Testis (tissue), 3 donors: ENCODE measurements around the gene SMAD6. TPM values are rescaled to one million over a fixed set of nuclear protein-coding genes. Genes with fewer than 3 reads are reported as not detected.
"Not testable (repeated sequence)": the region's sequence is repeated elsewhere in the genome, so short reads cannot be mapped to it uniquely, and the experiment has no call there.

Source experiments
- DNase-seq: peaks from one replicate; pipeline ENCODE4 v3.0.0-alpha.2; 2019
- H3K27ac ChIP-seq, 2 donors: fragments of 200-600 bp; sonication (generic); one replicate each; pipeline ENCODE4 v1.5.1; 2019
- H3K27me3 ChIP-seq: fragments of 200-600 bp; sonication (generic); one replicate; pipeline ENCODE4 v1.5.1; 2019
- H3K36me3 ChIP-seq: fragments of 200-600 bp; sonication (generic); one replicate; pipeline ENCODE4 v1.5.1; 2017; ENCODE audit warnings: low read depth; ENCODE audit errors: missing control alignments
- H3K4me1 ChIP-seq: fragments of 200-600 bp; sonication (generic); one replicate; pipeline ENCODE4 v1.5.1; 2019
- H3K4me3 ChIP-seq, 2 donors: fragments of 200-600 bp; sonication (generic); one replicate each; pipeline ENCODE4 v1.5.1; 2017 to 2019
- H3K9me3 ChIP-seq: fragments of 200-600 bp; sonication (generic); one replicate; pipeline ENCODE4 v1.5.1; 2017
- CTCF ChIP-seq, 3 experiments: fragments of 450-650 bp in 2 of 3; fragments of 200-600 bp in 1 of 3; sonication (generic) in 1 of 3; IDR thresholded peaks; one replicate each; pipeline ENCODE4 v1.5.1; 2016 to 2019; ENCODE audit warnings: antibody characterized with exemption in 3 of 3, mild to moderate bottlenecking in 2 of 3, moderate library complexity in 1 of 3
- POLR2A ChIP-seq: fragments of 450-650 bp; IDR thresholded peaks from one replicate; pipeline ENCODE4 v1.6.1; 2017; ENCODE audit warnings: antibody characterized with exemption, mild to moderate bottlenecking, moderate library complexity
- WGBS, 2 donors: methylation state at CpG; one replicate each; pipeline ENCODE4 v1.1.5; 2018; 5-methylcytosine and 5-hydroxymethylcytosine counted together
- intact Hi-C: fragments of 100-400 bp; cut with DNase I; formaldehyde crosslinking; loops from one replicate; pipeline ENCODE4 v1.15.1; 2023; ENCODE audit warnings: low total_unique reads
- polyA plus RNA-seq: library from polyadenylated mRNA; stranded (reverse); fragments of 350-450 nt; fragmentation: Illumina TruSeq; extraction: RNeasy Lipid Tissue Mini Kit (QIAGEN cat#74804); gene quantifications from one replicate; pipeline ENCODE4 v1.2.3, GENCODE V29; 2014; ENCODE audit warnings: low read depth, low replicate concordance; ENCODE audit not compliant: insufficient read depth
- total RNA-seq, 2 donors: library from RNA; depleted of rRNA; stranded (reverse); fragments of >200 nt; gene quantifications; one replicate each; pipeline ENCODE4 v1.2.3, GENCODE V29; 2016

The SMAD6 gene
- total and polyA plus RNA-seq, 3 donors from 2014 or later, result 3.2 to 19.4 (median 17.5) TPM

- no peak for TF ChIP-seq POLR2A
- TF ChIP-seq CTCF (IDR thresholded peaks at IDR 0.05), result no peak
- no peak for DNase-seq
- H3K27ac ChIP-seq, result no peak overlapping the region
- intact Hi-C loops, result no loop called here
- H3K9me3 ChIP-seq, result no peaks in the 10 kb centered on the region
- H3K4me1 ChIP-seq, result peaks cover under 1% of the 10 kb centered on the region
- no peaks in the 10 kb centered on the region for H3K27me3 ChIP-seq
- WGBS, 2 donors, result 87 to 90% methylated on average over 2 to 3 of the region's 3 CpGs
- no peak overlapping the region for H3K4me3 ChIP-seq
- H3K36me3 ChIP-seq, result no peaks in the 10 kb centered on the region
These were observed 124.5 kb downstream of the SMAD6 start for GRCh38 chr15:66826507-66826906.

GRCh38 chr15:66827039-66827697 lies 125.1 kb downstream of the SMAD6 start:
- H3K27me3 ChIP-seq, result no peaks in the 10 kb centered on the region
- no peak for DNase-seq
- H3K36me3 ChIP-seq, result no peaks in the 10 kb centered on the region
- intact Hi-C loops, result no loop called here
- H3K9me3 ChIP-seq, result no peaks in the 10 kb centered on the region
- TF ChIP-seq POLR2A (no peak), CTCF (IDR thresholded peaks at IDR 0.05) (no peak)
- H3K4me1 ChIP-seq, result no peaks in the 10 kb centered on the region
- no peak overlapping the region for H3K27ac ChIP-seq
- 83 to 85% methylated on average over 8 of the region's 8 CpGs for WGBS, 2 donors
- H3K4me3 ChIP-seq, result no peak overlapping the region

DNA sequence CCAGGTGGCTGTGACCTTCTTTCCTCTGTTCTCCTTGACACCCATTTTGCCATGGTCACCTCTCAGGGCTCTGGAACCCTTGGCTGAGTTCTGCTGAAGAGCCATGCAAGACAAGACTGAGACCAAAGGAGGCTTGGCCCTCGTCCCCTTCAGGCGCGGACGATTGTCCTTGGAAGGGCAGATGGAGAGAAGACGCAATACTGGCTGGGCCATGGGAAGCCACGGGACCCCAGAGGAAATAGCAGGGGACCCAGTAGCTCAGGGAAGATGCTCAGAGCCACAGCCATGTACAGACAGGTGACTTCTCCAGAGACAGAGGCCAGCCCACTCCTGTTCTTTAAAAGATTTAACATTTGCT lies 125.6 kb downstream of the SMAD6 start:
- H3K36me3 ChIP-seq, result no peaks in the 10 kb centered on the region
- no peak for DNase-seq
- H3K9me3 ChIP-seq, result no peaks in the 10 kb centered on the region
- no peaks in the 10 kb centered on the region for H3K27me3 ChIP-seq
- TF ChIP-seq CTCF (IDR thresholded peaks at IDR 0.05), result no peak
- TF ChIP-seq POLR2A, result no peak
- intact Hi-C loops, result no loop called here
- no peak overlapping the region for H3K27ac ChIP-seq
- no peaks in the 10 kb centered on the region for H3K4me1 ChIP-seq
- no peak overlapping the region for H3K4me3 ChIP-seq
- 88 to 92% methylated on average over 6 of the region's 6 CpGs for WGBS, 2 donors

DNA sequence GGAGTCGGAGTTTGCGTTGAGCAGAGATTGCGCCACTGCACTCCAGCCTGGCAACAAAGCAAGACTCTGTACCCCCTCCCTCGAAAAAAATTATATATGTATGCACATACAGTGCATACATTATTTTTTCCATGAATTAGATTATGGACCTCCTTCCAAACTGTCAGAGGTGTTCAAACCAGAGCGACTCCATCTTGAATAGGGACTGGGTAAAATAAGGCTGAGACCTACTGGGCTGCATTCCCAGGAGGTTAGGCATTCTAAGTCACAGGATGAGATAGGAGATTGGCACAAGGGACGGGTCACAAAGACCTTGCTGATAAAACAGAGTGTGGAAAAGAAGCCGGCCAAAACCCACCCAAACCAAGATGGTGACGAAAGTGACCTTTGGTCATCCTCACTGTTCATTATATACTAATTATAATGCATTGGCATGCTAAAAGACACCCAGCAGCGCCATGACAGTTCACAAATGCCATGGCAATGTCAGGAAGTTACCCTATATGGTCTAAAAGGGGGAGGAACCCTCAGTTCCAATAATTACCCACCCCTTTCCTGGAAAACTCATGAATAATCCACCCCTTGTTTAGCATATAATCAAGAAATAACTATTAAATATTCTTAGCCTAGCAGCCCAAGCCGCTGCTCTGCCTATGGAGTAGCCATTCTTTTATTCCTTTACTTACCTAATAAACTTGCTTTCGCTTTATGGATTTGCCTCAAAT lies 126.9 kb downstream of the SMAD6 start:
- WGBS, 2 donors, result 89 to 92% methylated on average over 11 of the region's 11 CpGs

DNA sequence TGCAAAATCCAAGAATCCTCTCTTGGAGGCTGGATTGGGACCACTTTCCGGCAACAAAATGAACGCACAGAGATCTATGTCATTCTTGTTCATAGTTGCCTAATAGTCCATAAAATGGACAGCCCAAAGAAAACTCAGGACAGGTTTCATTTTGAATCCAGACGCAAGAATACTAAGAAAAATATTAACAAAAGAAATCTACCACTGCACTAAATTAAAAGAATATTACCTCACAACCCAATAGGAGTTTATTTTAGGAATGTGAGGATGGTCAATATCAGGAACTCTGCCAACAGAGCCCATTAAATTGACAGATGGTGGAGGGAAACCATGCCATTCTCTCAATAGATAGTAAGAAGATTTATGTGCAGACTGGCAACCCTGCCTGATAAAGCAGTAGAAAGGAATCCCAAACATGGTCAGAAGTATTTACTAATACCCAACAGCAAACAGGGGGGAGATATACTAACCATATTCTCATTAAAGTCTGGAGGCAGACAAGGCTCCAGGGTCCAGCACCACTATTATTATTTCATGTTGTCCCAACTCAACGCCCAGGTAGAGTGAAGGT lies 127.6 kb downstream of the SMAD6 start:
- no peak for DNase-seq
- Histone ChIP-seq H3K36me3 (no peaks in the 10 kb centered on the region), H3K4me3 (no peak overlapping the region), H3K27me3 (no peaks in the 10 kb centered on the region), H3K4me1 (no peaks in the 10 kb centered on the region), H3K9me3 (no peaks in the 10 kb centered on the region), H3K27ac (no peak overlapping the region)
- intact Hi-C loops, result no loop called here
- WGBS, 2 donors, result 76 to 88% methylated on average over 4 of the region's 4 CpGs
- no peak for TF ChIP-seq CTCF (IDR thresholded peaks at IDR 0.05)
- no peak for TF ChIP-seq POLR2A

More for the DNA sequence above, 126.9 kb downstream of the SMAD6 start:
- H3K4me3 ChIP-seq, DNase-seq, H3K9me3 ChIP-seq, H3K4me1 ChIP-seq, intact Hi-C loops, H3K27ac ChIP-seq, H3K27me3 ChIP-seq, H3K36me3 ChIP-seq: not testable (repeated sequence)
